Osteoblast (primary cell): Measurements from ENCODE around the gene GLIS2. TPM values are rescaled to one million over a fixed set of nuclear protein-coding genes. Genes with fewer than 3 reads are reported as not detected.

Experiments
- DNase-seq: peaks from one replicate; pipeline ENCODE4 v3.0.0; 2011; ENCODE audit warnings: low spot score, mixed read lengths; ENCODE audit not compliant: insufficient read length; ENCODE audit errors: missing footprints
- H2AFZ ChIP-seq: 2 replicates; pipeline ENCODE4 v1.6.0; 2011; ENCODE audit warnings: mild to moderate bottlenecking, low read length
- H3K27ac ChIP-seq: 2 replicates; pipeline ENCODE4 v1.5.1; 2011; ENCODE audit warnings: mild to moderate bottlenecking, low read depth, low read length, moderate library complexity
- H3K27me3 ChIP-seq: 2 replicates; pipeline ENCODE4 v1.6.0; 2012; ENCODE audit warnings: mild to moderate bottlenecking, control low read depth, inconsistent platforms, low read length, moderate library complexity; ENCODE audit not compliant: insufficient read depth
- H3K36me3 ChIP-seq: 2 replicates; pipeline ENCODE4 v1.5.1; 2011; ENCODE audit warnings: mild to moderate bottlenecking, low read length, control low read depth, moderate library complexity; ENCODE audit not compliant: insufficient read depth
- H3K4me1 ChIP-seq: 2 replicates; pipeline ENCODE4 v1.5.1; 2011; ENCODE audit warnings: mild to moderate bottlenecking, low read length, control low read depth, moderate library complexity; ENCODE audit not compliant: insufficient read depth
- H3K4me2 ChIP-seq: 2 replicates; pipeline ENCODE4 v1.6.0; 2011; ENCODE audit warnings: mild to moderate bottlenecking, low read length; ENCODE audit not compliant: insufficient read depth
- H3K4me3 ChIP-seq: fragments of 200-600 bp; sonication (generic); 3 replicates; pipeline ENCODE4 v1.5.1; 2012; ENCODE audit warnings: mild to moderate bottlenecking, low read length, inconsistent platforms; ENCODE audit not compliant: insufficient read depth
- H3K79me2 ChIP-seq: 2 replicates; pipeline ENCODE4 v1.6.0; 2012; ENCODE audit warnings: mild to moderate bottlenecking, low read length, control low read depth, inconsistent platforms; ENCODE audit not compliant: insufficient read depth
- H3K9me3 ChIP-seq: 2 replicates; pipeline ENCODE4 v1.5.1; 2011; ENCODE audit warnings: low read depth, low read length, control low read depth
- H4K20me1 ChIP-seq: 2 replicates; pipeline ENCODE4 v1.6.0; 2012; ENCODE audit warnings: mild to moderate bottlenecking, low read length, control low read depth; ENCODE audit not compliant: insufficient read depth
- total RNA-seq: library from RNA; depleted of rRNA; stranded (reverse); fragments of >200 nt; gene quantifications from 2 replicates; pipeline ENCODE4 v1.2.3, GENCODE V29; 2012
- TF ChIP-seq, protein P1 (sequence below): IDR thresholded peaks from 2 replicates; pipeline ENCODE4 v1.5.1; 2011; ENCODE audit warnings: mild to moderate bottlenecking, low read depth, low read length, moderate library complexity; ENCODE audit errors: extremely low read depth

Gene GLIS2
- total RNA-seq, 1 donor: 5.4 TPM

DNA sequence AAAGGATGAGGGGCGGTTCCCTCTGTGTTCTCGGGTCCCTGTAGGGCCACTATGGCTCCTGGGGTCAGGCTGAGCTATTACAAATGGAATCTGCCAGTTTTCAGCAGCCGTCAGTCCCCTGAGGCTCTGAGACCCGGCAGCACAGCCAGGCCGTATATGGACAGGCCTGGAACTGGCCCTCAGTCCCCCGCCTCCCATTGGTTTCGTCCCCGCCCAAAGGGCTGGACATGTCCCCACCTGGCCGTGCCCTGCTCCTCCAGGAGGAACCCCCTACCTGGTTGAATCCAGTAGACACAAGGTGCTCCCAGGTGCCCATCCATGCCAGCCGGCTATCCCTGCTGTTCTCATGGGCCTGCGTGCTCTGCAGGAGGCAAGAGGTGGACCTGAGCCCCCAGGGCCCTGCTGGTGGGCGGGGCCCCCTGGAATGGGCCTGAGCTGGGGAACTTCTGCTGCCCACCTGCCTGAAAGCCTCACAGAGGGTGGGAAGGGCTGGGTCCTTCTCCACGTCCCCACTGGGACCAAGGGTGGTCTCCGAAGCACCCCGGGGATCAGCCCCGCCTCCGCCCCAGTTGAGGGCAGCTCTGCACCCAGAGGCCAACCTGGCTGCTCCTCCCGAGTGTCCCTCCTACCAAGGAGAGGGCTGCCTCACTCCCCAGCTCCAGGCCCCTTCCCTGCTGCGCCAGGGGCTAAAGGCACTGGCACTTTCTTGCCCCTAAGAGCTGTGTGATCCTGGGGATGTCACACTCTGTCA is 72.6 kb downstream of the GLIS2 start:
- Histone ChIP-seq H2AFZ (no peak overlapping the region), H3K4me3 (no peak overlapping the region), H3K4me1 (peaks cover 58% of the 10 kb centered on the region), H3K27me3 (no peaks in the 10 kb centered on the region), H3K27ac (no peak overlapping the region), H3K79me2 (peaks cover 5% of the 10 kb centered on the region), H3K9me3 (no peaks in the 10 kb centered on the region), H3K4me2 (no peak overlapping the region), H3K36me3 (peaks cover 6% of the 10 kb centered on the region), H4K20me1 (peaks cover 28% of the 10 kb centered on the region)
- peak; percentile 97 for DNase-seq
- TF ChIP-seq, protein P1, sequence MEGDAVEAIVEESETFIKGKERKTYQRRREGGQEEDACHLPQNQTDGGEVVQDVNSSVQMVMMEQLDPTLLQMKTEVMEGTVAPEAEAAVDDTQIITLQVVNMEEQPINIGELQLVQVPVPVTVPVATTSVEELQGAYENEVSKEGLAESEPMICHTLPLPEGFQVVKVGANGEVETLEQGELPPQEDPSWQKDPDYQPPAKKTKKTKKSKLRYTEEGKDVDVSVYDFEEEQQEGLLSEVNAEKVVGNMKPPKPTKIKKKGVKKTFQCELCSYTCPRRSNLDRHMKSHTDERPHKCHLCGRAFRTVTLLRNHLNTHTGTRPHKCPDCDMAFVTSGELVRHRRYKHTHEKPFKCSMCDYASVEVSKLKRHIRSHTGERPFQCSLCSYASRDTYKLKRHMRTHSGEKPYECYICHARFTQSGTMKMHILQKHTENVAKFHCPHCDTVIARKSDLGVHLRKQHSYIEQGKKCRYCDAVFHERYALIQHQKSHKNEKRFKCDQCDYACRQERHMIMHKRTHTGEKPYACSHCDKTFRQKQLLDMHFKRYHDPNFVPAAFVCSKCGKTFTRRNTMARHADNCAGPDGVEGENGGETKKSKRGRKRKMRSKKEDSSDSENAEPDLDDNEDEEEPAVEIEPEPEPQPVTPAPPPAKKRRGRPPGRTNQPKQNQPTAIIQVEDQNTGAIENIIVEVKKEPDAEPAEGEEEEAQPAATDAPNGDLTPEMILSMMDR: no peak

Other genes starting within 250 kb of the GLIS2 start
- gene ADCY9, start 199.6 kb upstream of the GLIS2 start, total RNA-seq: 27.4 and 29.3 TPM in 2 replicates
- gene SRL, start 74.0 kb upstream of the GLIS2 start, total RNA-seq: not detected in 2 replicates
- gene TFAP4, start 43.0 kb upstream of the GLIS2 start, total RNA-seq: 6.5 and 9.1 TPM in 2 replicates
- 17.4 and 18.6 TPM in 2 replicates for gene PAM16, start 35.3 kb downstream of the GLIS2 start, total RNA-seq
- 202 and 217 TPM in 2 replicates for gene VASN, start 55.8 kb downstream of the GLIS2 start, total RNA-seq
- gene CORO7, start 100.5 kb downstream of the GLIS2 start, total RNA-seq: 9.7 and 17.7 TPM in 2 replicates
- gene DNAJA3, start 109.8 kb downstream of the GLIS2 start, total RNA-seq: 30.0 and 30.9 TPM in 2 replicates
- 71.0 and 90.5 TPM in 2 replicates for gene NMRAL1, start 158.6 kb downstream of the GLIS2 start, total RNA-seq
- 39.4 and 44.5 TPM in 2 replicates for gene HMOX2, start 160.3 kb downstream of the GLIS2 start, total RNA-seq
- 10.5 and 13.6 TPM in 2 replicates for gene CDIP1, start 222.7 kb downstream of the GLIS2 start, total RNA-seq
- gene C16orf96, start 240.3 kb downstream of the GLIS2 start, total RNA-seq: under 0.01 TPM in 1 of 2 replicates, not detected in the other